Right kidney (tissue), 1 donor: ENCODE data around the gene PHLDB3.

Experiments
- DNase-seq: peaks from one replicate; pipeline ENCODE4 v3.0.0-alpha.2; 2016

Gene PHLDB3

GRCh38 chr19:43499042-43499441 is 5.5 kb downstream of the PHLDB3 start:
- DNase-seq: no peak

- no peak for DNase-seq
These were observed 6.2 kb downstream of the PHLDB3 start for GRCh38 chr19:43498233-43498842.

DNA sequence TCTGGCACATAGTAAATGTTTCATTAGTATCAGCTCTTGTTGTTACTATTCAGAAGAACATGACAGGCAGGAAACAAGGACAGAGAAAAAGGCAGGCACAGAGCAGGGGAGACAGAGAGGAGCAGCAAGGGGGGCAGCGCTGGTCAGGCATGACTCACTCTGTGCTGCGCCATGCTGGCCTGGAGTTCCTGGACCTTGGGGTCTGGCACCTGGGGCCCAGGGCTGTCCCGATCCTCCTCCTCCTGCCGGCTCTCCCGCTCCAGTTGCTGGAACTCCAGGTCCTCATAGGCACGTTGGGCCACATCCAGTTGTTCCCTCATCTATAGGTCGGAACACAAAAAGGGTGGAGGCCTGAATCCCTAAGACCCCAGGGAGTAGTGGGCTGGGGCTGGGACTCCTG is 7.6 kb downstream of the PHLDB3 start:
- DNase-seq: no peak

DNA sequence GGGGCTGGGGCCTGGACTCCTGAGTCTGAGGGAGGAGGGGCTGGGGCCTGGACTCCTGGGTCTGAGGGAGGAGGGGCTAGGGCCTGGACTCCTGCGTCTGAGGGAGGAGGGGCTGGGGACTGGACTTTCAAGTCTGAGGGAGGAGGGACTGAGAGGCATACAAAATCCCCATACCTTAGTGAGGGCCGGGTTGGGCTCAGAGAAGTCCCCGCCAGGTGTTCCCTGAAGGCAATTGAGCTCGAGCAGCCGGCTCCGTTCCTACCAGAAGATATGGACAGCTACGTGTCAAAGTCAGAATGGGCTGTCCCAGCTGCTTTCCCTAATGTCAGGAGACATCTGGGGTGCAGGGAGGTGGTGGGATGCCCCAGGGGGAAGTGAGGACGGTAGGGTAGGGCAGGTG is 9.5 kb downstream of the PHLDB3 start:
- DNase-seq: no peak

DNA sequence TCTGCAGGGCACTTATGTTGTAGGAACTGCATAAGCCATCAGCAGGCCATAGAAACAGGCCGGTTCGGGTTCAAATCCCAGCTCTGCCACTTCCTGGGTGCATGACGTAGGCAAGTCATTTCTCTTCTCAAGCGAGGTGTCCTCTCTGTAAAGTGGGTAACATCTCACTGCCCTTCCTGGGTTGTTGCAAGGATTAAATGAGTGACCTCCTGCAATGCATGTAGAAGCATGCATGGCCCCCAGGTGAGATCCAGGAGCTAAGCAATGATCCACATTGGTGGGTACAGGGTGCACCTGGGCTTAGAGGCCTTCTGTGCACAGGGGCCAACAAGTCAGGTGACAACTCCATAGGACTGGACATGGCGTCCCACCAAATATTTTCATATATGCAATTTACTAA is 13.8 kb downstream of the PHLDB3 start:
- no peak for DNase-seq

DNA sequence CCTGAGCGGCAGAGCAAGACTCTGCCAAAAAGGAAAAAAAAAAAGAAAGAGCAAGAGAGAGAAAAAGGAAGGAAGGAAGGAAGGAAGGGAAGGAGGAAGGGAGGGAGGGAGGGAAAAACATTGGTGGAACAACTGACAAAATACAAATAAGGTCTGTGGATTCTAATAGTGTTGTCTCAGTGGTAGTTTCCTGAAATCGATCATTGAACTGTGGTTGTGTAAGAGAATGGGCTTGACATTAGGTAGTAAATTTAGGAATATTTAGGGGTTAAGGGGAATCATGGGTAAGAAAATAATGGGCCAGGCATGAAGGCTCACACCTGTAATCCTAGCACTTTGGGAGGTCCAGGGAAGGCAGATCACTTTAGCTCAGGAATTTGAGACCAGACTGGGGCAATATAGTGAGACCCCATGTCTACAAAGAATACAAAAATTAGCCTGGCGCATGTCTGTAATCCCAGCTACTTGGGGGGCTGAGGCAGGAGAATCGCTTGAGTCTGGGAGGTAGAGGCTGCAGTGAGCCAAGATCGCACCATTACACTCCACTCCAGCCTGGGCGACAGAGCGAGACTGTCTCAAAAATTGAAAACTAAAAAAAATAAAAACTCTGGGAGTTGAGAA is 14.5 kb downstream of the PHLDB3 start:
- no peak for DNase-seq

DNA sequence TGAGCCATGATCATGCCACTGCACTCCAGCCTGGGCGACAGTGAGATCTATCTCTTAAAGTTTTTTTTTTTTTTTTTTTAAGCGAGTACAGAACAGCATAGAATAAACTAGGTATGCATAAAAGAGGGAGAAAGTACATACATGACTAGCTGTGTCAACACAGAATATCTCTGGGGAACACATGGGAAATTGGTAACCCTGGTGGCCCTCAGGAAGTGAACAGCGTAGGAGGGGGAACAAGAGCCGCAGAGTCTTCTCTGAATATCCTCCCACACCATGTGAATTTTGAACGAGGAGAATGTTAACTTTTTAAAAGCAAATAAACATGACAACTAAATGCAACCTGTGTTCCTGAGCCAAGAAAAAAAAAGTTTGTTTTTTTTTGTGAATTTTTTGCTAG is 15.2 kb downstream of the PHLDB3 start:
- no peak for DNase-seq

GRCh38 chr19:43488179-43488578 is 16.4 kb downstream of the PHLDB3 start:
- no peak for DNase-seq

- no peak for DNase-seq
These were observed 18.1 kb downstream of the PHLDB3 start for GRCh38 chr19:43486412-43486811.

GRCh38 chr19:43485951-43486350 is 18.6 kb downstream of the PHLDB3 start:
- DNase-seq: no peak

- DNase-seq: no peak
These were observed 21.3 kb downstream of the PHLDB3 start for GRCh38 chr19:43483281-43483680.

GRCh38 chr19:43482193-43482592 is 22.4 kb downstream of the PHLDB3 start:
- DNase-seq: no peak

DNA sequence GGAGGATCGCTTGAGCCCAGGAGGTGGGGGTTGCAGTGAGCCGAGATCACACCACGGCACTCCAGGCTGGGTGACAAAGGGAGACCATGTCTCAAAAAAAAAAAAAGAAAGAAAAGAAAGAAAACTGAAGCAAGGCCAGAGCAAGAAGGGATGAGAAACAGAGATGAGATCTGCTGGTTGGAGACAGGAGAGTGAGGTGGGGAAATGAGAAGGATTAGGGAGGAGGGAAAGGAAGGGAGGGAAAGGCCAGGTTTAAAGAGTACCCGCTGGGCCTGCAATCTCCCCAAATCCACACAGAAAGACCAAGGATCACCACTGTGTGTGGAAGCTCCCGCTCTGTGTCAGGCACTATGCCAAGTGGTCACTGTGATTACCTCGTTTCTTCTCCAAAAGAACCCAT is 22.8 kb downstream of the PHLDB3 start:
- DNase-seq: no peak

GRCh38 chr19:43480574-43480973 is 24.0 kb downstream of the PHLDB3 start:
- DNase-seq: no peak

DNA sequence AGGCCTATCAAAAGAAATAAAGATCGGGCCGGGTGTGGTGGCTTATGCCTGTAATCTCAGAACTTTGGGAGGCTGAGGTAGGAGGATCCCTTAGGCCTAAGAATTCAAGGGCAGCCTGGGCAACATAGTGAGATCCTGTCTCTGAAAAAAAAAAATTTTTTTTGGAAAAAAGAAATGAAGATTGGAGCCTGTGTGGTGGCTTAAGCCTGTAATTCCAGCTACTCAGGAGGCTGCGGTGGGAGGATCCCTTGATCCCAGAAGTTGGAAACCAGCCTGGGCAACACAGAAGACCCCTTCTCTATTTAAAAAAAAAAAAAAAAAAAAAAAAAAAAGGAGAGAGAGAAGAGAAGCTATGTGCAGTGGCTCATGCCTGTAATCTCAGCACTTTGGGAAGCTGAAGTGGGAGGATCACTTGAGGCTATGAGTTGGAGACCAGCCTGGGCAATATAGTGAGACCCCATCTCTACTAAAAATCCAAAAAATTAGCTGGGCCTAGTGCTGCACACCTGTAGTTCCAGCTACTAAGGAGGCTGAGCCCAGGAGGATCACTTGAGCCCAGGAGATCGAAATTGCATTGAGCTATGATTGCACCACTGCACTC is 24.5 kb downstream of the PHLDB3 start:
- no peak for DNase-seq

DNA sequence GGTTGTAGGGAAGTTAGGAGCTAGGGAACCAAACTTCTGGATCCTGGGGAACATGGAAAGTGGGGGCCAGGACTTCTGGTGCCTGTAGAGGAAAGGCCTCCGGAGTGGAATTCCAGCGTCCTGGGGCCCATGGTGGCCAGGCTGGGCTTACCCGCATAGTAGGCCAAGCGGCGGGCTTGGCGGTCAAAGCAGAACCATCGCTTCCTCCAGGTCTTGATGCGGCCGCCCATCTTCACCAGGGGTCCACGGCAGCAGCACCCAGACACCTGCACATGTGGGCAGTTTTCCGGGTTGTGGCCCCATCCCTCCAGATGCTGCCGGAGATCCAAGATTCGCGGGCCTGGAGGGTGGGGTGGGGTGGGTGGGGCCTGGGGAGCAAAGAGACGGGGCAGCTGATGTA is 25.3 kb downstream of the PHLDB3 start:
- DNase-seq: no peak

DNA sequence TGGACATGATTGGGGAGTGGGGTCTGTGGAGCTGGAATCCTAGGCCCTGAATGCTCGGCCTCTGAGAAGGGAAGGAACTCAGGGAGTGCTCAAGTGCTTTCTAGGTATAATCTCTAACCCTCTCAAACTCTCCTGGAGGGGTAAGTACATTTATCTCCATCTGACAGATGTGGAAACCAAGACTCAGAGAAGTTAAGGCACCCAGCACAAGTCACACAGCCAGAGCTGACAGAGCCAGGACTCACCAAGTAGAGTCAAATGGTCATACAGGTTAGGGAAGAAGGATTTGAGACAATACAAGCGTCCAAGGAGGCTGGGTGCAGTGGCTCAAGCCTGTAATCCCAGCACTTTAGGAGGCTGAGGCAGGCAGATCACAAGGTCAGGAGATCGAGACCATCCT is 26.2 kb downstream of the PHLDB3 start:
- no peak for DNase-seq

DNA sequence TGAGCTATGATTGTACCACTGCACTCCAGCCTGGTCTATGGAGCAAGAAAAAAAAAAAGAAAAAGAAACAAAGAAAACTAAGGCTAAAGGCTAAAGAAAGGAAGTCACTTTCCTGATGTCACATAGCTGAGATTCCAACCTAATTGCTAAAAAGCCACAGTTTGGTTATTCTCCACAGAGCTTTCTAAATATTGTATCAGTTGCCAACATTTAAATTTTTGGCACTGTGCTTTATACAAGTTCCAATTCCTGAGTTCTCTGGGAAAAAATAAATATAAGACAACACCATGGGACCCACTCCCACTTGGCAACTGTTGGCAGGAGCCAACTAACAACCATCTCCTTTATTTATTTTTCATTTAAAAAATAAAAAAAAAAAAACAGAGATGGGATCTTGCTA is 27.9 kb downstream of the PHLDB3 start:
- no peak for DNase-seq

GRCh38 chr19:43474986-43475705 is 29.4 kb downstream of the PHLDB3 start:
- peak; percentile 83 for DNase-seq

DNA sequence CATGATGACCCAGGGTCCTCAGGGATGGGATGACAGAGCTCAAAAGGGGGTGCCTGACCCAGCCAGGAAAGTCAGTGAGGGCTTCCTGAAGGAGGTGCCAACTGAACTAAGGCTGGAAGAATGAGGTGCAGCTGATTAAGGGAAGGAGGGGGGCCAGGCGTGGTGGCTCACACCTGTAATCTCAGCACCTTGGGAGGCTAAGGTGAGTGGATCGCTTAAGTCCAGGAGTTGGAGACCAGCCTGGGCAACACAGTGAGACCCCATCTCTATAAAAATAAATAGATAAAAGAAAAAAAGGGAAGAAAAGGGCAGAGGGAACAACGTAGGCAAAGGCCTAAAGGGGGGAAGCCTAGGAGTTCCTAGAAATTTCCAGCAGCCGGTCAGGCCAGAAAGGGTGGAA is 30.1 kb downstream of the PHLDB3 start:
- DNase-seq: no peak

DNA sequence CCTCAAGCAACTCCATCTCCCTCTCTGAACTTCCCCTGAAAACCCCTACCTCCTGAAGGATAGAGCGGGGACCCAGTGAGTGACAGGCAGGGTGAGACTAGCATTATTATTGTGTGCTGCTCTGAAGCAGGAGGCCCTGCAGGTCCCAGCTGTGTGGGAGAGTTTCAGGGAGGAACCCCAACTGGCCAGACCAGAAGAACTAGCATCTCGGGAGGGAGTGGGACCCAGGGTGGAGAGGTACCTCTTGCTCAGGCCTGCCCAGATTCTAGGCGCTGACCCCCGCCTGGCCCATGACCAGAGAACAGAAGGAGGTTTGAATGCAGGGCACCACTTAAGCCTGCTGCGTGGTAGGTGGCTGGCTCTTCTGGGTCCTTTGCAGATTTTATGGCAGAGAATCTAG is 33.5 kb downstream of the PHLDB3 start:
- DNase-seq: no peak

DNA sequence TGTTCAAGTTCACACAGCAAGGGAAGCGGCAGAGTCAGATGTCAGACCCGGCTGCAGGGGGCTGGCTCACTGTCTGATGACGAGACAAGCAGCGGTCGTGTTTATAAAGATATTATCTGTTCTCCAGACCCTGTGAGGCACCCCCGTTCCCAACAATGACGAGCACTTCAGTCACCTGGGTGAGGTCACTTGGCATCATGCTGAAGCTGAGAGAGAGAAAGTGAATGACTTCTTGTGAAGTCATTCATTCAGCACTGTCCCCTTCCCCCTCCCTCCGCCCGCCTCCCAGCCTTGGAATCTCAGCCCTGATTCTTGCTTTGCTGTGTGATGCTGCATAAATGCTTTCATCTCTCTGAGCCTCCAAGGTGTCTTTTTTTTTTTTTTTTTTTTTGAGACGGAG is 34.3 kb downstream of the PHLDB3 start:
- no peak for DNase-seq

GRCh38 chr19:43469160-43469480 is 35.4 kb downstream of the PHLDB3 start:
- DNase-seq: no peak
